Activated T-cell treated with anti-CD3 and anti-CD28 coated beads, Interleukin-2, amount 50 U/mL, for 72 hours (primary cell): ENCODE data around the gene USP32. TPM values are rescaled to one million over a fixed set of nuclear protein-coding genes. Genes with fewer than 3 reads are reported as not detected.
"Not testable (repeated sequence)": the region's sequence is repeated elsewhere in the genome, so short reads cannot be mapped to it uniquely, and the experiment has no call there.

Source experiments
- ATAC-seq, 2 donors: fragments of 150-1000 bp; cut with Tn5 transposase; replicated peaks in 1 of 2; 2 replicates each; pipeline ENCODE4 v1.10.0; 2021; ENCODE audit warnings: moderate library complexity in 2 of 2, mild to moderate bottlenecking in 1 of 2
- DNase-seq, 2 donors: peaks; one replicate each; pipeline ENCODE4 v3.0.0; 2021 to 2022; ENCODE audit warnings: mixed read lengths in 1 of 2
- H3K27ac Mint-ChIP-seq: one replicate; pipeline ENCODE4 v1.8.0; 2022; ENCODE audit warnings: mild to moderate bottlenecking, moderate library complexity, mixed read lengths
- H3K27me3 Mint-ChIP-seq: one replicate; pipeline ENCODE4 v1.8.0; 2022; ENCODE audit warnings: low read depth, mixed read lengths
- H3K36me3 Mint-ChIP-seq, 2 donors: one replicate each; pipeline ENCODE4 v1.8.0; 2022; ENCODE audit warnings: mixed read lengths in 2 of 2, mild to moderate bottlenecking in 1 of 2; ENCODE audit not compliant: insufficient read depth in 2 of 2
- H3K4me1 Mint-ChIP-seq: one replicate; pipeline ENCODE4 v1.8.0; 2022; ENCODE audit warnings: low read depth, mixed read lengths
- H3K4me3 Mint-ChIP-seq, 2 donors: one replicate each; pipeline ENCODE4 v1.8.0; 2022; ENCODE audit warnings: mild to moderate bottlenecking in 2 of 2, mixed read lengths in 2 of 2, moderate library complexity in 2 of 2
- H3K9me3 Mint-ChIP-seq, 2 donors: one replicate each; pipeline ENCODE4 v1.8.0; 2022; ENCODE audit warnings: mixed read lengths in 2 of 2
- total RNA-seq, 2 donors: library from RNA; stranded (reverse); gene quantifications; one replicate each; pipeline ENCODE4 v1.2.3, GENCODE V29; 2022

Gene USP32
- total RNA-seq, 2 donors from 2014 or later: 42.4 to 48.8 TPM

- Mint-ChIP-seq H3K36me3 (peaks cover 4 to 20% of the 10 kb centered on the region in 2 donors), H3K4me1 (no peaks in the 10 kb centered on the region), H3K4me3 (no peak overlapping the region), H3K9me3 (peaks cover 0 to 4% of the 10 kb centered on the region in 2 donors), H3K27me3 (no peaks in the 10 kb centered on the region), H3K27ac (no peak overlapping the region)
- DNase-seq (no peak), ATAC-seq (no peak)
These were observed 144.0 kb downstream of the USP32 start for GRCh38 chr17:60247836-60248461.

DNA sequence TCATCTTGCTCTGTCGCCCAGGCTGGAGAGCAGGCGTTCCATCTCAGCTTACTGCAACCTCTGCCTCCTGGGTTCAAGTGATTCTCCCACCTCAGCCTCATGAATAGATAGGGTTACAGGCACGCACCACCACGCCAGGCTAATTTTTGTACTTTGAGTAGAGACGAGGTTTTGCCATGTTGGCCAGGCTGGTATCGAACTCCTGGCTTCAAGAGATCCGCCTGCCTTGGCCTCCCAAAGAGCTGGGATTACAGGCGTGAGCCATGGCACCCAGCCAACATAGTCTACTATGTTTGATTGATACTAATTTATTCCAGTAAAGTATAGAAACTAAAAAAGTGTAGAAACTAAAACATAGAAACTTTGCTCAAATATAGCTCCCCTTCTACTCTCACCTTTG lies 147.3 kb downstream of the USP32 start:
- Mint-ChIP-seq H3K4me1 (no peaks in the 10 kb centered on the region), H3K27me3 (no peaks in the 10 kb centered on the region), H3K4me3 (no peak overlapping the region), H3K36me3 (peaks cover 6 to 23% of the 10 kb centered on the region in 2 donors), H3K27ac (no peak overlapping the region), H3K9me3 (peaks cover 2 to 8% of the 10 kb centered on the region in 2 donors)
- DNase-seq: no peak
- ATAC-seq: no peak

DNA sequence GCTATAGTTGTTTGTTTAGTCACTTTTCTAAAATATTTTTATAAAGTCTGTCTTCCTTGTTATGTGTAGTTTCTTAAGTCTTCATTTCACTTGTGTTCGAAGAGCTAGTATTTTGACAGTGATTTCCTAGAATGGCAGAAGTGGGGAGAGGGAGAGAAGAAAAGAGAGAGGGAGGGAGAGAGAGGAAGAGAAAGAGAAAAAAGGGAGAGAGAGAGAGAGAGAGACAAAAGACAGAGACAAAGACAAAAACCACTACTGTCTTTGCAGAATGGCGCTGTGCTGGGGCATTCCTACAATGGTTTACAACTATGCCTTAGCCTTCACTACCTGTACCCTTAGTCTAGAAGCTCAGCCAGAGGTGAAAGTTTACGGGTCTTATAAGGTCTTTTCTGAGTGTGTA lies 151.6 kb downstream of the USP32 start:
- Mint-ChIP-seq H3K4me1 (no peaks in the 10 kb centered on the region), H3K36me3 (peaks cover 1 to 6% of the 10 kb centered on the region in 2 donors), H3K4me3 (no peak overlapping the region), H3K27ac (no peak overlapping the region), H3K27me3 (no peaks in the 10 kb centered on the region), H3K9me3 (peaks cover 2 to 3% of the 10 kb centered on the region in 2 donors)
- ATAC-seq (no peak), DNase-seq (no peak)

- no peak overlapping the region for H3K27ac Mint-ChIP-seq
- DNase-seq (no peak), ATAC-seq (no peak)
- H3K27me3 Mint-ChIP-seq: no peaks in the 10 kb centered on the region
- H3K4me1 Mint-ChIP-seq: no peaks in the 10 kb centered on the region
- H3K4me3 Mint-ChIP-seq: no peak overlapping the region
- no peaks in the 10 kb centered on the region for H3K9me3 Mint-ChIP-seq
- H3K36me3 Mint-ChIP-seq: peaks cover 0 to 2% of the 10 kb centered on the region in 2 donors
These were observed 160.2 kb downstream of the USP32 start for GRCh38 chr17:60231691-60232090.

- no peak overlapping the region for H3K4me3 Mint-ChIP-seq
- no peaks in the 10 kb centered on the region for H3K9me3 Mint-ChIP-seq
- DNase-seq (no peak), ATAC-seq (no peak)
- peaks cover 0 to 2% of the 10 kb centered on the region in 2 donors for H3K36me3 Mint-ChIP-seq
- H3K27me3 Mint-ChIP-seq: no peaks in the 10 kb centered on the region
- no peaks in the 10 kb centered on the region for H3K4me1 Mint-ChIP-seq
- no peak overlapping the region for H3K27ac Mint-ChIP-seq
These were observed 160.7 kb downstream of the USP32 start for GRCh38 chr17:60231234-60231633.

- ATAC-seq (no peak), DNase-seq (no peak)
- peaks cover 0 to 2% of the 10 kb centered on the region in 2 donors for H3K36me3 Mint-ChIP-seq
- H3K4me3 Mint-ChIP-seq: no peak overlapping the region
- no peaks in the 10 kb centered on the region for H3K27me3 Mint-ChIP-seq
- no peak overlapping the region for H3K27ac Mint-ChIP-seq
- no peaks in the 10 kb centered on the region for H3K9me3 Mint-ChIP-seq
- no peaks in the 10 kb centered on the region for H3K4me1 Mint-ChIP-seq
These were observed 161.6 kb downstream of the USP32 start for GRCh38 chr17:60230358-60230757.

DNA sequence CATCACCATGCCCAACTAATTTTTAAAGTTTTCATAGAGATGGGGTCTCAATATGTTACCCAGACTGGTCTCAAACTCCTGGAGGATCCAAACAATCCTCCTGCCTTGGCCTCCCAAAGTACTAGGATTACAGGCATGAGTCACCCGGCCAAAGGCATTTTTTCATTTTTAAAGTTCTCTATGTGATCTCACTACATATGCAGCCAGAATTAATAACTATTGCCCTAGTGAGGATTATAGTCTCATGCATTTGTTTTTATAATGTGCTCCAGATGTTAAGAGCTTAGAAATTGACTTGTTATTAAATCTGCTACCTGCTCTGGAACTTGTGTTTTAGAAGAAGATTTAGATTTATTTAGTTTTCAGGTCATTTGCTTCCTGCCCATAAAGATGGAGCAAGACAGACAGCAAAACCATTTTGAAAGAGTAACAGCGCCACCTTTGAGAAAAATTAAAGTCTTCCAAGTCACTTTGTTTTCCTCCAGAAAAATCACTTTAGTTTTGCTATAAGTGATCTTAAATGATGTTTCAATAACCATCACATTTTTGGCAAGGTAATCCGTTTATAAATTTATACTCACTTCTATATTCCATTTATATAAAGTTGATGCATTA lies 162.6 kb downstream of the USP32 start:
- H3K36me3 Mint-ChIP-seq: no peaks in the 10 kb centered on the region

GRCh38 chr17:60227276-60227675 lies 164.7 kb downstream of the USP32 start:
- not testable (repeated sequence) for ATAC-seq, H3K9me3 Mint-ChIP-seq, H3K4me1 Mint-ChIP-seq

More for the DNA sequence above, 162.6 kb downstream of the USP32 start:
- Mint-ChIP-seq H3K4me1 (no peaks in the 10 kb centered on the region), H3K27ac (no peak overlapping the region), H3K27me3 (no peaks in the 10 kb centered on the region), H3K4me3 (no peak overlapping the region), H3K9me3 (no peaks in the 10 kb centered on the region)
- ATAC-seq: no peak
- no peak for DNase-seq

GRCh38 chr17:60224064-60224463 lies 167.9 kb downstream of the USP32 start:
- Mint-ChIP-seq H3K9me3 (no peaks in the 10 kb centered on the region), H3K4me3 (no peak overlapping the region), H3K27me3 (no peaks in the 10 kb centered on the region), H3K27ac (no peak overlapping the region), H3K4me1 (no peaks in the 10 kb centered on the region), H3K36me3 (peaks cover 3 to 4% of the 10 kb centered on the region in 2 donors)
- ATAC-seq (no peak), DNase-seq (no peak)

More at GRCh38 chr17:60227276-60227675, 164.7 kb downstream of the USP32 start:
- not testable (repeated sequence) for H3K4me3 Mint-ChIP-seq, H3K27ac Mint-ChIP-seq, DNase-seq, H3K36me3 Mint-ChIP-seq, H3K27me3 Mint-ChIP-seq

DNA sequence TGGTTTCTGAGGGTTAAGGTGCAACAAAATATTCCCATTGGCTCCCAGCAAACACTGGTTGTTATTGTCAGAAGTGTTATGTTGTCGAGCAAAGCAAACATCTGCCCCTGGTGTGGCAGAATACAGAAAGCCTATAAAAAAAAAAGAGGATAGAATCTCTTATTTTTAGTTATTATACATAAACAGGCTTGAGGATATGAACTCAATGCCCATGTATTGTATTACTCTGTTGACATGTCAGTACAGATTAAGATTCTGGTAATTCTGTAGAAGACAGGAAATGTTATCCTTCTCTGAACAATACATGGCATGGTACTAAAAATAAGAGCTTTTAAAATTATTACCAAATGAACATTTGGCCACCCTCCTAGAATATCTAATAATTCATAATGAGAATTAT lies 168.5 kb downstream of the USP32 start:
- no peaks in the 10 kb centered on the region for H3K4me1 Mint-ChIP-seq
- DNase-seq: no peak
- H3K9me3 Mint-ChIP-seq: no peaks in the 10 kb centered on the region
- no peak for ATAC-seq
- peaks cover 3 to 4% of the 10 kb centered on the region in 2 donors for H3K36me3 Mint-ChIP-seq
- no peak overlapping the region for H3K27ac Mint-ChIP-seq
- no peaks in the 10 kb centered on the region for H3K27me3 Mint-ChIP-seq
- H3K4me3 Mint-ChIP-seq: no peak overlapping the region

DNA sequence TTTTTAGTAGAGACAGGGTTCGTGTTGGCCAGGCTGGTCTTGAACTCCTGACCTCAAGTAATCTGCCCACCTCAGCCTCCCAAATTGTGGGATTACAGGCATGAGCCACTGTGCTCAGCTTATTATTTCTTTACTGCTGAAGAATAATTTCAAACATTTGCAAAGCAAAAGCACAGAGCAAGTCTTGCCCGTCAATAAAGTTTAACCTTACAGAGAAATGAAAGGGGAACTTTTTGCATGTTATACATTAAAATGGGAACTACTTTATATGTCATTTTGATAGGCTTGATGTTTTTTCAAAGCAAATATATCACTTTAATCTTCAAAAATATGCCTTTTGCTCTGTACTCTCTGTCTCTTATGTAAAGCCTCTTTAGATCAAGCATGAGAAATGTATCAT lies 173.2 kb downstream of the USP32 start:
- H3K27me3 Mint-ChIP-seq, H3K4me3 Mint-ChIP-seq, H3K36me3 Mint-ChIP-seq: not testable (repeated sequence)

GRCh38 chr17:60215895-60216294 lies 176.0 kb downstream of the USP32 start:
- H3K36me3 Mint-ChIP-seq, H3K4me3 Mint-ChIP-seq, H3K27ac Mint-ChIP-seq, H3K27me3 Mint-ChIP-seq, H3K4me1 Mint-ChIP-seq, DNase-seq, H3K9me3 Mint-ChIP-seq, ATAC-seq: not testable (repeated sequence)

More for the DNA sequence above, 173.2 kb downstream of the USP32 start:
- DNase-seq, H3K4me1 Mint-ChIP-seq, H3K9me3 Mint-ChIP-seq, H3K27ac Mint-ChIP-seq, ATAC-seq: not testable (repeated sequence)

DNA sequence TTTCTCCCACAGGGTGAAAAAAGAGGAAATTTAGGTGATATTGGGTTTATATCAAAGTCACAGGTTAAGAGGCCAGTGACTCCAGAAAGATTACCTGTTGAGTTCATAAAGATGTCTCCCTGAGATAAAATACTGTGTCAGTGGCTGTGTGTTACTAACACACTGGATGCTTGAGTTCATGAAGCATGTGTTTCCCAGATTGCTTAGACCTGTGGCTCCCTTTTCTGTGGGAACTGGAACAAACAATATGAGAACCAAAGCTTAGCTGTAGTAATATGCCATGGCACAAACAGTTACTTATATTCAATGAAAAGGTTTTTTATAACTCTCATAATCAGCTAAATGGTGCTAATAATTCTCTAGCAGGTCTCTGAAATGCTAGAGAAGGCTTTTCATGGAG lies 180.7 kb downstream of the USP32 start:
- H3K27me3 Mint-ChIP-seq, ATAC-seq, H3K27ac Mint-ChIP-seq, DNase-seq, H3K36me3 Mint-ChIP-seq, H3K4me1 Mint-ChIP-seq, H3K4me3 Mint-ChIP-seq, H3K9me3 Mint-ChIP-seq: not testable (repeated sequence)

GRCh38 chr17:60208302-60208701 lies 183.6 kb downstream of the USP32 start:
- DNase-seq, H3K27ac Mint-ChIP-seq, H3K4me1 Mint-ChIP-seq, H3K9me3 Mint-ChIP-seq, ATAC-seq, H3K27me3 Mint-ChIP-seq, H3K4me3 Mint-ChIP-seq, H3K36me3 Mint-ChIP-seq: not testable (repeated sequence)
